Limb (tissue), 2 donors: ENCODE measurements around the gene PRSS1.
"Not testable (repeated sequence)": the region's sequence is repeated elsewhere in the genome, so short reads cannot be mapped to it uniquely, and the experiment has no call there.

Experiments used
- DNase-seq, 2 donors: peaks; one replicate each; pipeline ENCODE4 v3.0.0-alpha.2; 2016; ENCODE audit errors: extremely low spot score in 2 of 2

PRSS1 gene

DNA sequence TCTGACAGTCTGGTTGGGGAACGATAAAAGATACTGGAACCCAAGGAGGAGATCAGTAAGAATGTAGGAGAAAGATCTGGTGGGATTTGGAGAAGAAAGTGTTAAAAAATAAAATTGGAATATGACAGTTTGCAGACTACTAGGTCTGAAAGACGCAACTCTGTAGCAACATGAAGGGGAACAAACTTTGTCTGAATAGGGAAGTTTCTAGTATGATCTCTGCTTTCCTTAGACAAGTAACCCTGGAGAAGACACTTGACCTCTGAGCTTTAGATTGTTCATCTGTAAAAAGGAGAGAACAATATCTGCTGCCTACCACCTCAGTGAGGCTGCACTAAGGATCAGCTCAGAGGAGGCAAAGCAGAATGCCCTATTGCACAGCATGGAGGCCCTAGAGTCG lies 3.0 kb upstream of the PRSS1 start:
- no peak for DNase-seq

DNA sequence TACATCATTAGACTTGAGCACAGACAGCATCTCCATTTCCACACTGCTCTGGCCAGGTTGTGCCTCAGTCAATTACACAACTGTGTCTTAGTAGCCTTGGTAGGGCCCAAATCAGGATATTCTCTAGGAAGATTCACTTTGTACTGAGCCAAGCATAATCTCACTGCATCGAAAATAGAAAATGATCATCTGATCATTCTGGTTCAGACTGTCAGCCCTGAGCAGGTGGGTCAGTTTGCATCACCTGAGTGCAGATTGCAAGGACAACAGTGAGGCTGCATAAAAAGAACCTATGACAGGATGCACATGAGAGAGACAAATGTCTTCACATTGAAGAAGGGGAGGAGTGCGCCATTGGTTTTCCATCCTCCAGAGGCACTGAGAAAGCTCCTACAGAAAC lies 862 bp upstream of the PRSS1 start:
- not testable (repeated sequence) for DNase-seq

DNA sequence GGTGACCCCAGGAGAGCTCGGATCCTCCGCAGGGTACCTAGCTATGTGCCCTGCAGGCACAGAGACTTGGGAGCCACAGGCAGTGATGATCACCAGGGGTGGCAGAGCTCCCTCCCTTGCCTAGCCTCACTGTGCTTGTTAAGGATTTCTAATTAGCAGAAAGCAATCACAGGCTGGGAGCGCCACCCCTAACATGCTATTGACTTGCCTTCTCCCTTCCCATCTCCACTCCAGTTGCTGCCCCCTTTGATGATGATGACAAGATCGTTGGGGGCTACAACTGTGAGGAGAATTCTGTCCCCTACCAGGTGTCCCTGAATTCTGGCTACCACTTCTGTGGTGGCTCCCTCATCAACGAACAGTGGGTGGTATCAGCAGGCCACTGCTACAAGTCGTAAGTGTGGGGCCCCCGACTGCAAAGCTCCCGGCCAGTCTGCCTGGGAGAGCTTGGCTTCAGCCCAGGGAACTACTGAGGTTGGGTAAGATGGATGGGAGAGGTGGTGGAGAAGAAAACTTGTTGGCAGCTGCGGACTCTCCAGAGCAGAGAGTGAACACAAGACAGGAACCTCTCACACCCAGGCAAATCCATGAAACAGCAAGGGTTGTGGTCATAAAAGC lies 1.2 kb downstream of the PRSS1 start:
- no peak for DNase-seq

DNA sequence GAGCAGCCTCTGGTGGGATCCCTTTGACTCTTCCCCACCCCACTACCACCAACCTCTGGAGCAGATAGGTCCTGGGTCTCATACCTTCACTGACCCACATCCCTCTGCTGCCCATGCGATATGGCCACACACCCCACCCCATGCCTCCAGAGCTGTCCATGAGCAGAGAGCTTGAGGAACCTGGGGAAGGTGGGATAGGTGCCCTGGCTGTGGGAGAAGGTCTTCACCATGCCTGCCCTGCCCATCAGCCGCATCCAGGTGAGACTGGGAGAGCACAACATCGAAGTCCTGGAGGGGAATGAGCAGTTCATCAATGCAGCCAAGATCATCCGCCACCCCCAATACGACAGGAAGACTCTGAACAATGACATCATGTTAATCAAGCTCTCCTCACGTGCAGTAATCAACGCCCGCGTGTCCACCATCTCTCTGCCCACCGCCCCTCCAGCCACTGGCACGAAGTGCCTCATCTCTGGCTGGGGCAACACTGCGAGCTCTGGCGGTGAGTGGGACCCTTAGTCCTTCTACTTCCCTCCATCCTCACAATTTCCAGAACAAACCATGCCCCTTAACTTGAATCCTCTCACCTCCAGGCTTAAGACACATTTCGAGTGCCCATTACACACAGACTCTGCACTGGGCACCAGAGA lies 2.4 kb downstream of the PRSS1 start:
- DNase-seq, result not testable (repeated sequence)

DNA sequence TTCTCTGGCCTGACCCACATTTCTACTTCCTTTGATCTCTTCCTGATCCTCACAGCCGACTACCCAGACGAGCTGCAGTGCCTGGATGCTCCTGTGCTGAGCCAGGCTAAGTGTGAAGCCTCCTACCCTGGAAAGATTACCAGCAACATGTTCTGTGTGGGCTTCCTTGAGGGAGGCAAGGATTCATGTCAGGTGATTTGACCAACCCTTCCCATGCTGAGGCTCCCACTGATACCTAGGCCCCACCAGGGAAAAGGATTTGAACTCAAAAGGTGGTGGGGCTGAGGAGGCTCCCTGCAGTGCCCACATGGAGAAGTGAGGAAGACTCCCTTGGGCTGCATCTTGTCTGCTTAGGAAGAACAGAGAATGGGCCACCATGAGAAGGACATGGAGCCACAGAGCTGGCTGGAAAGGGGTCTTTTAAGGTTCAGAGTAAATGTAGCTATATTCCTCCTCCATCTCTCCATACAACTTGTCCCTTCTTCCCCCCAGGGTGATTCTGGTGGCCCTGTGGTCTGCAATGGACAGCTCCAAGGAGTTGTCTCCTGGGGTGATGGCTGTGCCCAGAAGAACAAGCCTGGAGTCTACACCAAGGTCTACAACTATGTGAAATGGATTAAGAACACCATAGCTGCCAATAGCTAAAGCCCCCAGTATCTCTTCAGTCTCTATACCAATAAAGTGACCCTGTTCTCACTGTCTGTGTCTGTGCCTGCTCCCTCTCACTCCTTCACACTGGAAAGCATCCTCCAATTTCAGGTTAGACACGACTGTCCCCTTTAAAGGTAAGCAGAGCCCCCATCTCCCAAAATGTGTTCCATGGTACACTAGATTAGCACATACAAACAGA lies 3.3 kb downstream of the PRSS1 start:
- DNase-seq, result no peak

DNA sequence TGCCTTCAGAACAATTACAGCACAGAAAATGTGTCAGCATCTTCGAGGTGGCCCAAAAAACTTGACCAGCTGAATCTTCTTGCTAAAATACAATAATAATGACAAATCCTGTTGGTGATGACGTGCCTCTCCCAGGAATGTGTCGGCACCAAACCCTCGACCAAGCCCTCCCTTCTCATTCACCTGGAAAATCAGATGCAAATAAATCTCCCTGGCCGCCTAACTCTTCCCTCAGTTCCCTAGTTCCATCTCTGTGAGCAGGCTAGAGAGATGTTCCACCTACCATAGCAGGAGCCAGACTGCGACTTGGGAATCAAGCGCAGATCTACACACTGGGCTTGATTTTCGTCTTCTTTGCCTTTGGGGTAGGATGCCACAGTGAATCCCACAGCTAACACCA lies 4.1 kb downstream of the PRSS1 start:
- DNase-seq, result no peak

DNA sequence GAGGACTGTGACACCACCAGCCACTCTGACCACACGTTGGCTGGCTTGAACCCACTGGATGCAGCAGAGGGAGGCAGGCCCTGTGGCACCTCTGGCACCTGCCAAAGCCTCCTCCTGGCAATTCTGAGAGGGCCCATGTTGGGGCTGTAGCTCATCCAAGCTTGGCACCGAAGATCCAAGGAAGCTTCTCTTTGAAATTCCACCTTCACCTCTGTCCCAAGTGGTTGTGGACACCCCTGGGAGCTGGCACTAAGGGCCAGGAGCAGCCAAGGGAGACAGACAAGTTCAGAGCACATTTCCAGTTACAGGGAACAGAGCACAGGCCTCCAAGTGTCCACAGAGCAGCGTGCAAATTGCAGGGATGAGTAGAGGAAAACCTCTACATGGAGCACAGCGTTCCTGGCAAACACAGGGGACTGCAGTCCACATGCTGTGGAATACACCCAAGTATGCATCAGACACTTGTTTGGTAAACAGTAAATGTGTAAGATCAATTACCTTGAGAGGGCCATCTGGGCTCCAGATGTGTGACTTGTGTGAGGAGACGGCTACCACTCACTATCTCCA lies 4.7 kb downstream of the PRSS1 start:
- DNase-seq, result peak in 1 of 2 donors; percentile 2

DNA sequence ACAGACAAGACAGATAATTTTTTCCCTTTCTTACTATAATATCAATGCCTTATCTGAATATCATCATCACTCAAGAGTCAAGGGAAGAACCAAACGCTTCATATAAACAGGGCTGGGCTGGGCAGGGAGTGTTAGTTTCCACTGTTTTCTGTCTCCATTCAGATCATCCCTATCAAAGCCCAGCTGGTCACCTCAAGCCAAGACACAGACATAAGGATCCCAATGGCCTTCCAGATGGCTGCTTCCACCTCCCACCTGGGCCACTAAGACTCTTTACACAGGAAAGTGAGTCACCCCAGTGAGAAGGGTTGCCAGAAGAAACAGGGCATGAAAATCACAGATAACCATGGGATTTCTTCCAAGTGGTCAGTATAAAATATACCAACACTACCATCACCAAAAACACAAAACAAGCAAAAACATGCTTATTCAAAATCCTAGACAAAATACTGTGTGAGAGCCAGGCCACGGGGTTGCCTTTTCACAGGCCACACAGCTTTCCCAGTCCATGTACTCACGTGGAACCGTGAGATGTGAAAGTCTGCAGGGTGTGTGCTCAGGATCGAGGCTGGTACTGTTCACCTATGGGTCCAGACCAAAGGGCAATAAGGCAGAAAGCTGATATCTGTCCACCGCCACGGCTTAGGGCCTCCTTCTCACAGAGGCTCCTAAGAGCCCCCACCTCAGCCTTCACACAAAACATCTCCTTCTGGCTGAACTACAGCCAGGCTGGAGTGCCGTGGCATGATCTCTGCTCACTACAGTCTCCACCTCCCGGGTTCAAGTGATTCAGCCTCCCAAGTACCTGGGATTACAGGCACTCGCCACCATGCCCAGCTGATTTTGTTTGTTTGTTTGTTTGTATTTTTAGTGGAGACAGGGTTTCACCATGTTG lies 5.7 kb downstream of the PRSS1 start:
- DNase-seq, result no peak

DNA sequence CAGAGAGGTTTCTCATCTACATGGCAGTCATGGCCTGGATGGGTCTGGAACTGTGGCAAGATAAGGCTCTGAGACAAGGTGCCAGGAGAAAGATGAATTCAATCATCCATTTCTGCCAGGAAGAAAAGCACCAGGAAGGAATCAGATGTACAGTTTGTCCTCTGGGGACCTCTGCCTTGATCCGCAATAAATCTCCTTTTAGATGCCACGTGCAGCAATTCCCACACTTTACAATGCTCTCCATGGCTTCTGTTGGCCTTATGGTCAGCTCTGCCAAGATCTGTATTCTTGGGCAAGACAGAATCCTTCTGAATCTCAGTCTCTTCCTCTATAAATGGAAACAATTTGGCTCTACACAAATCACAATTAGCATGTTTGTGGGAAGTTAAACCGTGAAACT lies 9.0 kb downstream of the PRSS1 start:
- not testable (repeated sequence) for DNase-seq

DNA sequence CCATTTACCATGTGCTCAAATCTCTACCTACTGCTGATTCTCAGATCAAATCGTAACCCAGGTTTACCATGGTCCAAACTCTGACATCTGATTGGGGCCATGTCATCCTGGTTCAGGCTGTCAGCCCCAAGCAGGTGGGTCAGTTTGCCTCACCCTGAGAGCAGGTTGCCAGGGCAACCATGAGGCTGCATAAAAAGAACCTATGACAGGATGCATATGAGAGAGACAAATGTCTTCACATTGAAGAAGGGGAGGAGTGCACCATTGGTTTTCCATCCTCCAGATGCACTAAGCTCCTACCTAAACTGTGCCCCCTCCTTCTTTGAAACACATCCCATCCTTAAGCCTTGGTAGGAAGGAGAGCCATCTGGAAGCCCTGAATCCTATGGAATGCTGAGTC lies 10.2 kb downstream of the PRSS1 start:
- no peak for DNase-seq

DNA sequence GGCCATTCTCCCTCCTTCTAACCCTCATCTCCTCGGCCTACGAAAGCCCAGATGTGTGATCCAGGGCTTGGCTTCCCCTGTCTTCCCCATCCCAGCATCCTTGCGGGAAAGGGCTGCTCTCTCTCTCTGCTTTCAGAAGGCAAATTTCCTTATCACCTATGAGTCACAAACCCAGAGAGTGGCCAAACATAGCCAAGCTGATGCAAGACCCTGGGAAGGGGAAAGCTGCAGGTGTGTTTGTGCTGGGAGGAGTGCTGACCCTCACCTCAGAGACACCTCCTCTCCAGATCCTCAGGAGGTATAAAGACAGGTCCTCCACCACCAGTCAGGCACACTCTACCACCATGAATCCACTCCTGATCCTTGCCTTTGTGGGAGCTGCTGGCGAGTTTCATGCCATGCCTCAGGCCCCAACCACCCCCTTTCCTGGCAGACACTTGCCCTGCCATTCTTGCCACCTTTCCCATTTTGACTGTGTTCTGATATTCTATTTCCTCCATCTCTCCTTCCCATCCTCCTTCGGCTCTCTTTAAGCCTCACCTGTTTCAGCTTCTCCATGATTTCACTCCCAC lies 10.9 kb downstream of the PRSS1 start:
- DNase-seq, result no peak

DNA sequence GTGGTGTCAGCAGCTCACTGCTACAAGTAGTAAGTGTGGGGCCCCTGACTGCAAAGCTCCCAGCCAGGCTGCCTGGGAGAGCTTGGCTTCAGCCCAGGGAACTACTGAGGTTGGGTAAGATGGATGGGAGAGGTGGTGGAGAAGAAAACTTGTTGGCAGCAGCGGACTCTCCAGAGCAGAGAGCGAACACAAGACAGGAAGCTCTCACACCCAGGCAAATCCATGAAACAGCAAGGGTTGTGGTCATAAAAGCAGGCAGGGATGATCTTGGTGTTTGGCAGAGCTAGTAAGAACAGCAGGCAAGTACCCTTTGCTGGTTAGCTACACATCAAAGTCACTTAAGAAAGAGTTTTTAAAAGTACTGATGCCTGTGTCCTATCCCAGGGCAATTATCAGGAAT lies 12.3 kb downstream of the PRSS1 start:
- DNase-seq, result not testable (repeated sequence)

DNA sequence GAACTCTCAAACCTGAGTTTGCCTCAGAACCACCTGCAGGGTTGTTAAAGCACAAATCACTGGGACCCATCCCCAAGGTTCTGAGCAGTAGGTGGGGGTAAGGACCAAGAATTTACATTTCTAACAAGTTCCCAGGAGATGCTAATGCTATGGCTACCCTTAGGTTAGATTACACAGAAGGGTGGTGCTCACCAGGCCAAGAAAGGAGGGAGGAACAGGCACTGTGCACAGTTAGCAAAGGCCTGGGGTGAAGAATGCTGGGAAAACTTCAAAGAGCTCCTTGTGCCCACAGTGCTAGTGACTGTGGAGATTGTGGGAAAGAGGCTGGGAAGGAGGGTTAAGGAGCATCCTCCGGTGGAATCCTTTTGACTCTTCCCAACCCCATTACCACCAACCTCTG lies 12.8 kb downstream of the PRSS1 start:
- DNase-seq, result no peak

DNA sequence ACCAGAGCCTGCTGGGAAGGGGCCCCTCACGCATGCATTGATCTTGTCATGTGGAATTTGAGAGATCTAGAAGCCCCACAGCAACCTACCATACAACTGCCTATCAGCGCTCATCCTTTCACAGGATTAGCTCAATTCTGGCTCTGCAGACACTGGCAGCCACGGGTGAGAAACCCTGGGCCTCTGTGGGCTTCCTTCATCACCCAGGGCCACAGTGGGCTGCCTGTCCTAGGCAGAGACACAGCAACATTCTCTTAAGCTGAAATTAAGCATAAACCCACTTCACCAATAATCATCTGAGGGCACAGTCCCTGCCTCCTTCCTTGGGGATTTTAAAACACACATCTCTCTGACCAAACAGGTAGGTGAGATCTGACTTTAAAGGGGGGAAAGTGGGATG lies 18.2 kb downstream of the PRSS1 start:
- DNase-seq, result no peak

DNA sequence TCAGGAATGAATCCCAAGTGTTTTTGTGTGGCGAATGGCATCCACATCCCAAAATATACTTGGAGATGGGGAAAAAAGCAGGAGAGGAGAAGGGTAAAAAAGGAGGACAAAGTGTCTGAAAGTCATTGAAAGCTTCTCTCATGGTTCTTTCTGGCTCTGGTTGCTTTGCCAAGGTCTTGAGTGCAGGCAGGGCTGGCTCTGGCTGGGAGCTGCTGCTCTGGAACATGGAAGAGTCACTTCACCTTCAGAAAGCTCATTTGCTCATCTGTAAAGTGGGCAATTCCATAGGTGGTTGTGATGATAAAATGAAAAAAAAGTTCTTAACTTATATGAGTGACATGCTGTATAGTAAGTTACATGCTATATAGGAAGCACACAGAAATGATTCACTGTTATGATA lies 18.6 kb downstream of the PRSS1 start:
- DNase-seq, result no peak

DNA sequence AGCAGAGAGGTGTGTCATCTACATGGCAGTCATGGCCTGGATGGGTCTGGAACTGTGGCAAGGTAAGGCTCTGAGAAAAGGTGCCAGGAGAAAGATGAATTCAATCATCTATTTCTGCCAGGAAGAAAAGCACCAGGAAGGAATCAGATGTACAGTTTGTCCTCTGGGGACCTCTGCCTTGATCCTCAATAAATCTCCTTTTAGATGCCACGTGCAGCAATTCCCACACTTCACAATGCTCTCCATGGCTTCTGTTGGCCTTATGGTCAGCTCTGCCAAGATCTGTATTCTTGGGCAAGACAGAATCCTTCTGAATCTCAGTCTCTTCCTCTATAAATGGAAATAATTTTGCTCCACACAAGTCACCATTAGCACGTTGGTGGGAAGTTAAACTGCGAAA lies 19.6 kb downstream of the PRSS1 start:
- DNase-seq, result not testable (repeated sequence)

DNA sequence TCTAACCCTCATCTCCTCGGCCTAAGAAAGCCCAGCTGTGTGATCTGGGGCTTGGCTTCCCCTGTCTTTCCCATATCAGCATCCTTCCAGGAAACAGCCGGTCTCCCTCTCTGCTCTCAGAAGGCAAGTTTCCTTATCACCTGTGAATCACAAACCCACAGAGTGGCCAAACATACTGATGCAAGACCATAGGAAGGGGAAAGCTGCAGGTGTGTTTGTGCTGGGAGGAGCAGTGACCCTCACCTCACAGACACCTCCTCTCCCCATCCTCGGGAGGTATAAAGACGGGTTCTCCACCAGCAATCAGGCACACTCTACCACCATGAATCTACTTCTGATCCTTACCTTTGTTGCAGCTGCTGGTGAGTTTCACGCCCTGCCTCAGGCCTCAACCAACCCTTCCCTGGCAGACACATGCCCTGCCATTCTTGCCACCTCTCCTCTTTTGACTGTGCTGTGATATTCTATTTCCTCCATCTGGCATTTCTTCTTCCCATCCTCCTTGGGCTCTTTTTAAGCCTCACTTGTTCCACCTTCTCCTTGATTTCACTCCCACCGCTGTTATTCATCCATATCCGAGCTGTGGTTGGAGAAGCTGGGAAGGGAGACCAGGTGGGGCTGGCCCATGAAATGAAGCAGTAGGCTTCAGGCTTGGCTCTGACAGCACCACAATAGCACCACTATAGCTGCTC lies 21.5 kb downstream of the PRSS1 start, which contains the start of gene PRSS2:
Gene PRSS2, plus strand, starts transcription at position 310 of the 692 bp plus-strand sequence. Its CDS starts 13 bp downstream, at position 323.
- no peak for DNase-seq

DNA sequence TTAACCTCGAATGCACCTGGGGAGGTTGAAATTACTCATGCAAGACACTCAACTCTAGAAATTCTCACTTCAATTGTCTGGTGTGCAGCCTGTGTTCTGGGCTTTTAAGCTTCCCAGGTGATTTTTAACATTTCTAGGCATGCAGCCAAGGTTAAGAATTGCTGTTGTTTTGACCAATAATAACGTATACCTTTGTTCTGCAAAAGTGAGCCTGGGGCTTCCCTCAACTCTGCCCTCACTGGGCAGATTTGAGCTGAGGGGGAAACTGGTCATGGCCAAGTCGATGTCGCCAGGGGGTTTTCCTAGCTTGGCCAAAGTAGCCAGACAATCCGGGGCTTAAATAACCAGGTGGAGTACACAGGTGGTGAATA lies 22.1 kb downstream of the PRSS1 start:
- DNase-seq, result no peak

DNA sequence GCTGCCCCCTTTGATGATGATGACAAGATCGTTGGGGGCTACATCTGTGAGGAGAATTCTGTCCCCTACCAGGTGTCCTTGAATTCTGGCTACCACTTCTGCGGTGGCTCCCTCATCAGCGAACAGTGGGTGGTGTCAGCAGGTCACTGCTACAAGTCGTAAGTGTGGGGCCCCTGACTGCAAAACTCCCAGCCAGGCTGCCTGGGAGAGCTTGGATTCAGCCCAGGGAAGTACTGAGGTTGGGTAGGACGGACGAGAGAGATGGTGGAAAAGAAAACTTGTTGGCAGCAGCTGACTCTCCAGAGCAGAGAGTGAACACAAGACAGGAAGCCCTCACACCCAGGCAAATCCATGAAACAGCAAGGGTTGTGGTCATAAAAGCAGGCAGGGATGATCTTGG lies 22.8 kb downstream of the PRSS1 start:
- no peak for DNase-seq

DNA sequence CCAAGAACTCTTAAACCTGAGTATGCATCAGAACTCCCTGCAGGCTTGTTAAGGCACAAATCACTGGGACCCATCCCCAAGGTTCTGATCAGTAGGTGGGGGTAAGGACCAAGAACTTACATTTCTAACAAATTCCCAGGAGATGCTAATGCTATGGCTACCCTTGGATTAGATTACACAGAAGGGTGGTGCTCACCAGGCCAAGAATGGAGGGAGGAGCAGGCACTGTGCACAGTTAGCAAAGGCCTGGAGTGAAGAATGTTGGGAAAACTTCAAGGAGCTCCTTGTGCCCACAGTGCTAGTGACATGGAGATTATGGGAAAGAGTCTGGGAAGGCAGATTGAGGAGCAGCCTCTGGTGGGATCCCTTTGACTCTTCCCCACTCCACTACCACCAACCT lies 23.4 kb downstream of the PRSS1 start:
- DNase-seq, result no peak
